HEK293T (cell line): ENCODE results near the gene PITPNM1.

Experiments
- CTCF ChIA-PET: fragments of 350-600 bp; formaldehyde crosslinking; extraction: SDS; loops from one replicate; lab custom pipeline; 2021; ENCODE audit warnings: antibody characterized with exemption, inconsistent platforms; lab: Yijun Ruan, JAX
- POLR2A ChIA-PET: fragments of 350-600 bp; formaldehyde crosslinking; extraction: SDS; loops from one replicate; lab custom pipeline; 2020; ENCODE audit warnings: antibody characterized with exemption, inconsistent platforms; lab: Yijun Ruan, JAX
- DNase-seq: peaks from one replicate; pipeline ENCODE4 v3.0.0; 2012; ENCODE audit warnings: mixed read lengths; ENCODE audit errors: extremely low spot score
- ARNT ChIP-seq: fragments of 450-650 bp; IDR thresholded peaks from 2 replicates; pipeline ENCODE4 v1.6.1; 2017; ENCODE audit warnings: mild to moderate bottlenecking
- BHLHE40 ChIP-seq: fragments of 450-650 bp; IDR thresholded peaks from 2 replicates; pipeline ENCODE4 v1.6.1; 2016; ENCODE audit warnings: mild to moderate bottlenecking, moderate library complexity, borderline replicate concordance
- CTBP1 ChIP-seq: fragments of 450-650 bp; IDR thresholded peaks from 2 replicates; pipeline ENCODE4 v1.6.1; 2016; ENCODE audit warnings: borderline replicate concordance
- ELF4 ChIP-seq: fragments of 450-650 bp; IDR thresholded peaks from 2 replicates; pipeline ENCODE4 v1.6.1; 2017; ENCODE audit warnings: antibody characterized with exemption
- FOXA1 ChIP-seq: fragments of 450-650 bp; IDR thresholded peaks from 2 replicates; pipeline ENCODE4 v1.6.1; 2016; ENCODE audit warnings: mild to moderate bottlenecking
- FOXK2 ChIP-seq: fragments of 450-650 bp; IDR thresholded peaks from 2 replicates; pipeline ENCODE4 v1.6.1; 2016; ENCODE audit warnings: mild to moderate bottlenecking
- FOXM1 ChIP-seq: fragments of 450-650 bp; IDR thresholded peaks from 2 replicates; pipeline ENCODE4 v1.6.1; 2017; ENCODE audit warnings: mild to moderate bottlenecking, borderline replicate concordance
- HDGF ChIP-seq: fragments of 450-650 bp; IDR thresholded peaks from 2 replicates; pipeline ENCODE4 v1.6.1; 2017; ENCODE audit warnings: antibody characterized with exemption, borderline replicate concordance
- L3MBTL2 ChIP-seq: fragments of 450-650 bp; conservative IDR thresholded peaks from 2 replicates; pipeline ENCODE4 v1.6.1; 2016; ENCODE audit warnings: mild to moderate bottlenecking
- LEF1 ChIP-seq: fragments of 450-650 bp; IDR thresholded peaks from 2 replicates; pipeline ENCODE4 v1.6.1; 2017; ENCODE audit warnings: mild to moderate bottlenecking, borderline replicate concordance
- NFRKB ChIP-seq: fragments of 450-650 bp; IDR thresholded peaks from 2 replicates; pipeline ENCODE4 v1.6.1; 2016; ENCODE audit warnings: mild to moderate bottlenecking, moderate library complexity
- SP1 ChIP-seq: fragments of 450-650 bp; IDR thresholded peaks from 2 replicates; pipeline ENCODE4 v1.6.1; 2017
- SUZ12 ChIP-seq: fragments of 450-650 bp; IDR thresholded peaks from 2 replicates; pipeline ENCODE4 v1.6.1; 2016; ENCODE audit warnings: mild to moderate bottlenecking
- TARDBP ChIP-seq: fragments of 450-650 bp; IDR thresholded peaks from 2 replicates; pipeline ENCODE4 v1.6.1; 2016
- ZNF384 ChIP-seq: fragments of 450-650 bp; IDR thresholded peaks from 2 replicates; pipeline ENCODE4 v1.6.1; 2016
- TF ChIP-seq, protein P1 (sequence below): fragments of 450-650 bp; IDR thresholded peaks from 2 replicates; pipeline ENCODE4 v1.6.1; 2016

Gene PITPNM1

DNA sequence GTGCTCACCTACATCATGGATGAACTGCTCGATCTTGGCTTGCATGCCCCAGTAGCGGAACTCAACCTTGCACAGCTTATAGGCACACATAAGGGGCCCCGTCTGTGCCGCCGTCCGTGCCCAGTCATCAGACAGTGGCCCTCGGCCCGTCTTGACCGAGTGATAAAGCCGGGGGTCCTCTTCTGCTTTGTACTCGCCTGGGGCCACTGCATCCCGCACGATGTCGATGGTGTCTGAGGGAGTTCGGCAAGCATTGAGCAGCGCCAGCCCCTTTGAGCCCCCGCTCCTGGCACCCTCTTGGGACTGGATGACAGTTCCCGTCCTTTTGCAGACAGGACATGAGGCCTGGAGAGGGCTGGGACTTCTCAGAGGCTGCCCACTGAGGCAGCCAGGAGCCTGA is 3.3 kb downstream of the PITPNM1 start:
- DNase-seq = no peak
- no peak for TF ChIP-seq ZNF384
- no peak for TF ChIP-seq FOXA1
- TF ChIP-seq BHLHE40 = no peak
- TF ChIP-seq FOXM1 = no peak
- TF ChIP-seq HDGF = no peak
- no peak for TF ChIP-seq ELF4
- TF ChIP-seq TARDBP = no peak
- TF ChIP-seq SUZ12 = no peak
- no peak for TF ChIP-seq FOXK2
- TF ChIP-seq NFRKB = no peak
- no peak for TF ChIP-seq L3MBTL2
- TF ChIP-seq LEF1 = no peak
- TF ChIP-seq, protein P1, sequence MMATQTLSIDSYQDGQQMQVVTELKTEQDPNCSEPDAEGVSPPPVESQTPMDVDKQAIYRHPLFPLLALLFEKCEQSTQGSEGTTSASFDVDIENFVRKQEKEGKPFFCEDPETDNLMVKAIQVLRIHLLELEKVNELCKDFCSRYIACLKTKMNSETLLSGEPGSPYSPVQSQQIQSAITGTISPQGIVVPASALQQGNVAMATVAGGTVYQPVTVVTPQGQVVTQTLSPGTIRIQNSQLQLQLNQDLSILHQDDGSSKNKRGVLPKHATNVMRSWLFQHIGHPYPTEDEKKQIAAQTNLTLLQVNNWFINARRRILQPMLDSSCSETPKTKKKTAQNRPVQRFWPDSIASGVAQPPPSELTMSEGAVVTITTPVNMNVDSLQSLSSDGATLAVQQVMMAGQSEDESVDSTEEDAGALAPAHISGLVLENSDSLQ = no peak
- POLR2A ChIA-PET = interaction anchor here (0.6 kb wide), 1 partner anchor 19 kb away, joined by 4 read pairs; the partner anchor contains the start of gene AIP
- CTCF ChIA-PET = no interaction called here

DNA sequence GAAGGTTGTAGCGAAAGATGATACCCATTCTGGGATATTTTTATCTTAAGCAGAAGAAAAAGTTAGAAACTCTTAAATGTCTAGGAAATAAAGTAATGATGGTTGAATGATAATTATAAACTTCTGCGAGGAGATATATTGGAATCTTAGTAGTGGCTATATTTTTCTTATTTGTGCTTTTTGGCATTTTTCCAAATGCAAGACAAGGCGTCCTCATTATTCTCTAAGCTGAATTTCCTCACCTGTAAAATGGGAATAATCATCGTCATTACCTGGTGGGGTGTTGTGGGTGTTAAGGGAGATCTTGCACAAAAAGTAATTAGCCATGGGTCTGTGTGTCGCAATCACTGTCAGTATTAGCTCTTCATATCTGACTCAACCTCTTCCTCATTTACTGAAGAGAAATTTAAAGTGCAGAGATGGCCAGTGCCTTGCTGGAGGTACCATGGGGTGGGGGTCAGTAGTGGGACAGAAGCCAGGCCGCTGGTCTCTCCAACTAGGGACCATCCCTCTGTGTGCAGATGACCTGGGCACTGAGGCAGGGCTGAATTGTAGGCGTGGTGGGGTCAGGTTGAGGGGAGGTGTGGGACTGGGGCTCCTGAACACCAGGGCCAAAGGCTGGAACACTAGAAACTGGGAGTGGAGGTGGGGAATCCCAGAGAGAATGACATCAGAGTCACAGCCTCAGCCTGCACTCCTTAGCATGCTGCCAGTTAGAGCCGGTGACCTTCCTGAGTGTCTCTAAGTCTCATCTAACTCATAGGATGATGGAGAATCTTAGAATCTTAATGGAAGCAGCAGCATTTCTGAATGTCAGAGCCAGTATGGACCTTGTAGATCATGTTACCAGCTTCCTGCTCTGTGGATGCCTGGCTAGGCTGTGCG is 4.1 kb downstream of the PITPNM1 start:
- TF ChIP-seq ELF4 (no peak), LEF1 (no peak), ZNF384 (no peak), BHLHE40 (no peak), CTBP1 (no peak), L3MBTL2 (no peak), NFRKB (no peak), SP1 (no peak), SUZ12 (no peak), FOXM1 (no peak)
- no peak for DNase-seq
- ChIA-PET POLR2A (no interaction called here), CTCF (no interaction called here)

DNA sequence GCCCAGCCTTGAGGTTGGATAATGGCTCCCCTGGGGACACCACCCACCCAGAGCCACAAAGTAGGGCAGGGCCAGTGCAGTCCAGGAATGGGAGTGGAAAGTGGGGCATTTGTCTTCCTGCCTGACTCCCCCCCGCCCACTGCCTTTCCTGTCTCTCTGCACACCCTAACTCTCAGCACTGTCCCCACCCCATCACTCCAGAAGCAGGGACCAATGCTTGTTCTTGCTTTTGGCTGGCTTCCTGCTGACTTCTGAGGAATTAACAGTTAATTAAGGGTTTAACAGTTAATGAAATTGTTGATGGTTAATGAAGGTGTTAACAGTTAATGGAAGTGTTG is 4.7 kb downstream of the PITPNM1 start:
- TF ChIP-seq FOXK2 (no peak), LEF1 (no peak), SP1 (no peak), NFRKB (no peak), FOXM1 (no peak), TARDBP (no peak), ARNT (no peak)
- CTCF ChIA-PET = no interaction called here
- no peak for DNase-seq
- POLR2A ChIA-PET = no interaction called here

DNA sequence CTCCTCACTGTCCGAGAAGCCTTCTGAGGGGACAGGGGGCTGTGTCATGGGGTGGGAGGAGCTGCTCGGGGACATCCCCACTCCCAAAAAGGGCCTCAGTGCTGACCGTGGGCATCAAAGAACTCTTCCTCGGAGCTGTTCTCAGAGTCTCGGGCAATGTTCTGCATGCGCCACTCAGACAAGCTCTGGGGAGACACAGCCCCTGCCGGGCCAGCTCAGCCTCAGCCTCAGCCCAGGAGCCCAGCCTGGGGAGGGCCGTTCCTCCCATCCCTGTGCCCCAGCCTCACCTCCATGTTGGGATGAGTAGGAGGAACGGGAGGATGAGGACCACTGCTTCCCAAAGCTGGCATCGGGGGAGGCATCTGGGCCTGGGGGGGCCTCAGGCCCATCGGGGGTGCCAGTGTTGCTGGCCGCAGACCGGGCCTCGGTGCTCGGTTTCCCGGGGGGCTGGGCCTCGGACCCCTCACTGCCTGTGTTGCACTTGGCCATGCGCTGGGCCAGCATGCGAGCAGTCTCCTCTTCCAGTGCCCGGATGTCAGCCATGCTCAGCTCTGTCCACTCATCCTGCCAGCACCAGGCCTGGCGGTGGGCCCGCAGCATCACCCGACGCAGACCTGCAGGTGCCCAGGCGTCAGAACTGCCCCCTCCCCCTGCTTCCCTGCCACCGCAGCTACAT is 5.2 kb downstream of the PITPNM1 start:
- DNase-seq = no peak
- ChIA-PET CTCF (no interaction called here), POLR2A (no interaction called here)
- TF ChIP-seq L3MBTL2 (no peak), CTBP1 (no peak), FOXK2 (no peak), LEF1 (no peak), ARNT (no peak), TARDBP (no peak), HDGF (no peak), FOXM1 (no peak), ELF4 (no peak), NFRKB (no peak), FOXA1 (no peak)

DNA sequence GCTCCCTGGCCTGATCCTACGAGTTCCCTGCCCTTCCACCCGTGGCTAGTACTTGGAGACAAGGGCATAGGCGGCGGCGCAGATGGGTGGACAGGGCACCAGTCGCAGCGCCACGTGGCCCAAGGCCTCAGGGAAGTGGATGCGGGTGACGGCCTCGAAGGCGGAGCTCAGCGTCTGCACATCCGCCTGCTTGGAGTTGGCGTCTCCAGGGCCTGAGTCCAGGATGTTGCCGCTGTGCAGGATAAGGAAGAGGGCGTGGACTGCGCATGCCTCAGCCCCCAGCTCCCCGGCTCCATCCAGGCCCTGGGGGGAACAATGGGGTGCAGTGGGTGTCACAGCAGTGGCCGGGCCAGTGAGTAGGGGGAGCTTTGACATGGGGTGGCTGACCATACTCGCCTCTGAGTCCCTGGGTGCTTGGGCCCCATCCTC is 6.6 kb downstream of the PITPNM1 start:
- DNase-seq = no peak
- TF ChIP-seq CTBP1 (no peak), SP1 (no peak), NFRKB (no peak), BHLHE40 (no peak), L3MBTL2 (no peak), FOXM1 (no peak), ELF4 (no peak), SUZ12 (no peak), LEF1 (no peak), TARDBP (no peak), ZNF384 (no peak), FOXA1 (no peak), ARNT (no peak), FOXK2 (no peak), HDGF (no peak)
- TF ChIP-seq, protein P1 = no peak
- CTCF ChIA-PET = interaction anchor here (0.8 kb wide), 1 partner anchor 97 kb away, joined by 3 read pairs; the partner anchor contains the start of gene PPP1CA
- POLR2A ChIA-PET = no interaction called here

DNA sequence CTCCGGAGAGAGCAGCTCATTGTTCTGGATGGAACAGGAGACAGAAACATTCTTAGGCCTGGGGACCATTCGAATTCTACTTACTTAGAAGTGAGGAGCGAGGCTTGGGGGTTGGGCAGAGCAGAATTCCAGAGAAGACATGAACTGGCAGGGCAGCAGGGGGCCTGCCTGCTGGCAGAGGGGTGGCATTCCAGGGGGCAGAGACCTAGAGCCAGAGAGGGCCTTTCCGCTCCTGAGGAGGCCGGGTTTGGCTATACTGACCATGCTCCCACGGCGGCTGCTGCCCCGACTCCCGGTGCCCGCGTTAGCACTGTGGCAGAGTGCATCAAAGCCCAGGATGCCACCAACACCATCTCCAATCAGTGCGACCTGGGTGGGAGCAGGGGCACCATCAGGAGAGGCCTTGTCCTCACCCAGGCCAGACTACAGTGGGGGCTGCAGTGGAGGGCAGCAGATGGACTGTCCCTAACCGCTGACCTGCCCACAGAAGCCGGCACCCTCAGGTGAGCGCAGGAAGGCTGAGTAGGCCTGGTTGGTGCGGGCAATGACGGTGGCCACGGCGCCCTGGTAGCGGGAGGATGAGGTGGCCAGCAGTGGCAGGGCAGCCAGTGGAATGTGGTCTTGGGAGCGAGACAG is 7.4 kb downstream of the PITPNM1 start:
- DNase-seq = no peak
- TF ChIP-seq SUZ12 (no peak), LEF1 (no peak), HDGF (no peak)
- POLR2A ChIA-PET = no interaction called here
- CTCF ChIA-PET = no interaction called here
